ENCODE results near the gene FCER2.

FCER2 gene

DNA sequence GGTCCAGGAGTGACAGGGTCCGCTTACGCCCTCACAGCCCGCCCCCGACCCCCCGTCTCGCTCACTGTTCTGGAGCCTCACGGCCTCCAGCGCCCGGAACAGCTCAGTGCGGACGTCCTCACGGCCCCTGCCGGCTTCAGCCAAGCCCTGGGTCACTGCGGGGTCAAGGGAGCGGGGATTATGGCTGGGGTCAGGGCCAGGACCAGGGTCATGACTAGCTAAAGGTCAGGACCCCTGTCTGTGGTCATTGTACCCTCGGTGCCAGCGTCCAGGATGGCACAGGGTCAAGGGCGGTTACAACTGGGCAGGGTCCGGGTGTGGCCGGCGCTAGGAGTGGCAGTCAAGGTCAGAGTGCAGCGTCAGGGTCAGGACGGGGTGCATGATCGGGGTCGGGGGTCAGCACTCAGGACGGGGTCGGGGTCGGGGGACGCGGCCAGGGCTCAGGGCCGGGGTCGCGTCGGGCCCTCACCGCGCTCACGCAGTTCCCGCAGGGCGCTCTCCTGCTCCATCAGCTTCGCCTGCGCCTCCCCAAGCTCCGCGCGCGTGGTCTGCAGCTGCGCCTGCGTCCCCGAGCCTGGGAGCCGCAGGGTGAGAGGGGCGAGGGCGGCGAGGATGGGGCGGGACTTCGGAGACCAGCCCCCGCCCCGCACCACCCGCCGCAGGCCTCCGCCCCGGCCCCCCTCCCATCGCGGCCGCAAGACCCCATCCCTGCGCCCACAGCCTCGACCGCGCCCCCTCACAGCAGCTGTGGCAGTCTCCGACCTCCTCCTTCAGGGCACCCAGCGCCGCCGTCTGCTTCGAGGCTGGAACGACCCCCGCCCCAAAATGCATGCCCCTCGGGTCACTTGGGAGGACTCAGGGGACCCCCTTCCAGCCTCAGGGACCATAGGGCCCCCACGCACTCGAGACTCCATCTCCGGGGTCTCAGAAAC is 28.6 kb upstream of the FCER2 start:
- Mint-ChIP-seq H3K9me3 (no peaks in the 10 kb centered on the region), H3K4me3 (no peak overlapping the region), H3K27ac (no peak overlapping the region), H3K27me3 (ENCODE audit: low read depth) (peaks cover 86% of the 10 kb centered on the region), H3K36me3 (ENCODE audit: low read depth) (no peaks in the 10 kb centered on the region), H3K4me1 (no peaks in the 10 kb centered on the region)
- TF ChIP-seq, protein P1, sequence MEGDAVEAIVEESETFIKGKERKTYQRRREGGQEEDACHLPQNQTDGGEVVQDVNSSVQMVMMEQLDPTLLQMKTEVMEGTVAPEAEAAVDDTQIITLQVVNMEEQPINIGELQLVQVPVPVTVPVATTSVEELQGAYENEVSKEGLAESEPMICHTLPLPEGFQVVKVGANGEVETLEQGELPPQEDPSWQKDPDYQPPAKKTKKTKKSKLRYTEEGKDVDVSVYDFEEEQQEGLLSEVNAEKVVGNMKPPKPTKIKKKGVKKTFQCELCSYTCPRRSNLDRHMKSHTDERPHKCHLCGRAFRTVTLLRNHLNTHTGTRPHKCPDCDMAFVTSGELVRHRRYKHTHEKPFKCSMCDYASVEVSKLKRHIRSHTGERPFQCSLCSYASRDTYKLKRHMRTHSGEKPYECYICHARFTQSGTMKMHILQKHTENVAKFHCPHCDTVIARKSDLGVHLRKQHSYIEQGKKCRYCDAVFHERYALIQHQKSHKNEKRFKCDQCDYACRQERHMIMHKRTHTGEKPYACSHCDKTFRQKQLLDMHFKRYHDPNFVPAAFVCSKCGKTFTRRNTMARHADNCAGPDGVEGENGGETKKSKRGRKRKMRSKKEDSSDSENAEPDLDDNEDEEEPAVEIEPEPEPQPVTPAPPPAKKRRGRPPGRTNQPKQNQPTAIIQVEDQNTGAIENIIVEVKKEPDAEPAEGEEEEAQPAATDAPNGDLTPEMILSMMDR (IDR thresholded peaks at IDR 0.05; ENCODE audit: unreplicated experiment in 3 of 3) = no peak

- Mint-ChIP-seq H3K36me3 (ENCODE audit: low read depth) (no peaks in the 10 kb centered on the region), H3K9me3 (no peaks in the 10 kb centered on the region), H3K4me3 (no peak overlapping the region), H3K4me1 (no peaks in the 10 kb centered on the region), H3K27ac (no peak overlapping the region), H3K27me3 (ENCODE audit: low read depth) (peaks cover 86% of the 10 kb centered on the region)
- TF ChIP-seq, protein P1 (IDR thresholded peaks at IDR 0.05; ENCODE audit: unreplicated experiment in 3 of 3) = no peak
Measured at GRCh38 chr19:7729831-7730285, 27.9 kb upstream of the FCER2 start.

DNA sequence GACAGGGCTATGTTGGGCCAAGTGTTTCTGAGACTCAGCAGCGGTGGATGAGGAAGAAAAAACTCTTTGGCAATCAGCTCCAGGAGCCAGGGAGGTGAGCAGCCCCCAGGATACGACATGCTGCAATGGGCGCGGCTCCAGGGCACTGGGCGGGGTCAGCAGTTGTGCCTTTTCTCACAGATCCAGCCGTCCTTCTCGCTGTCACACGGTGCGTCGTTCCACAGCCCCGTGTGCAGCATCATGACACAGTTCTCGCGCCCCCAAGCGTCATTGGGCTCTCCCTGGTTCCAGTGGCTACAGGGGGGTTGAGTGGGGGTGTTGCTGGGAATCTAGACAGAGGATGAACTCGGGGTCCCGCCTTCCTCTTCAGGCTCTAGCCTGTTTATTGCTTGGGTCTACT is 27.3 kb upstream of the FCER2 start:
- H3K4me3 Mint-ChIP-seq = no peak overlapping the region
- no peak overlapping the region for H3K27ac Mint-ChIP-seq
- no peaks in the 10 kb centered on the region for H3K36me3 Mint-ChIP-seq (ENCODE audit: low read depth)
- peaks cover 87% of the 10 kb centered on the region for H3K27me3 Mint-ChIP-seq (ENCODE audit: low read depth)
- TF ChIP-seq, protein P1 (IDR thresholded peaks at IDR 0.05; ENCODE audit: unreplicated experiment in 3 of 3) = no peak
- H3K9me3 Mint-ChIP-seq = no peaks in the 10 kb centered on the region
- no peaks in the 10 kb centered on the region for H3K4me1 Mint-ChIP-seq

DNA sequence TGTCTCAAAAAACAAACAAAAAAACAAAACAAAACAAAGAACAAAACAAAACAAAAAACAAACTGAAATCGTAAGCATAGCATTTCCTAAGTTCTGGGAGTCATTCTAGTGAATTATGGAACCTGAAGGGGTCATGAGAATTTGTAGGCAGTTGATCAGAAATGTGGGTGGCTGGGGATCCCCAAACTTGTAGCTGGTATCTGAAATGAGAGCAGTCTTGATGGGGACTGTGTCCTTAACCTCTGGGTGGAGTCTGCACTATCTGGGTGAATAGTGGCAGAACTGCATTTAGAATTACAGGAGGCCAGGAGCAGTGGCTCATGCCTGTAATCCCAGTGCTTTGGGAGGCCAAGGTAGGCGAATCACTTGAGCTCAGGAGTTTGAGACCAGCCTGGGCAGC is 23.9 kb upstream of the FCER2 start:
- Mint-ChIP-seq H3K27ac (no peak overlapping the region), H3K4me3 (no peak overlapping the region), H3K9me3 (no peaks in the 10 kb centered on the region), H3K36me3 (ENCODE audit: low read depth) (no peaks in the 10 kb centered on the region), H3K27me3 (ENCODE audit: low read depth) (peaks cover 69% of the 10 kb centered on the region), H3K4me1 (no peaks in the 10 kb centered on the region)
- TF ChIP-seq, protein P1 (IDR thresholded peaks at IDR 0.05; ENCODE audit: unreplicated experiment in 3 of 3) = no peak

DNA sequence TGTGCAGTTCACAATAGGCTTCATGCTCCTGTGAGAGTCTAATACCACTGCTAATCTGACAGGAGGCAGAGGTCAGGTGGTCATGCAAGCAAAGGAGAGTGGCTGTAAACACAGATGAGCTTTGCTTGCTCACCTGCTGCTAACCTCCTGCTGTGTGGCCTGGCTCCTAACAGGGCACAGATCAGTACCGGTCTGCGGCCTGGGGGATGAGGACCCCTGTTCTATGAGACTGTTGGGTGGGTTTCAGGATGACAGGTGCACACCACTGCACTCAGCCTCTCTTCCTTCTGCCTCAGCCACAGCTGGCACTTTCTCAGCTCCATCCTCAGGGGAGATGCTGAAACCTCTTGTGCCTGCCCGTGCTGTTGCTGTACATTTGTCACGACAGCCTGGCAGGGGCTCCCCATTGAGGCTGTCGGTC is 20.3 kb upstream of the FCER2 start:
- Mint-ChIP-seq H3K4me1 (no peaks in the 10 kb centered on the region), H3K9me3 (no peaks in the 10 kb centered on the region), H3K4me3 (no peak overlapping the region), H3K27ac (no peak overlapping the region), H3K27me3 (ENCODE audit: low read depth) (peaks cover 47% of the 10 kb centered on the region), H3K36me3 (ENCODE audit: low read depth) (no peaks in the 10 kb centered on the region)
- TF ChIP-seq, protein P1 (IDR thresholded peaks at IDR 0.05; ENCODE audit: unreplicated experiment in 3 of 3) = no peak

GRCh38 chr19:7720351-7720750 is 18.4 kb upstream of the FCER2 start:
- Mint-ChIP-seq H3K4me3 (no peak overlapping the region), H3K27me3 (ENCODE audit: low read depth) (peaks cover 30% of the 10 kb centered on the region)
- TF ChIP-seq, protein P1 (IDR thresholded peaks at IDR 0.05; ENCODE audit: unreplicated experiment in 3 of 3) = no peak

More at GRCh38 chr19:7720351-7720750, 18.4 kb upstream of the FCER2 start:
- no peaks in the 10 kb centered on the region for H3K4me1 Mint-ChIP-seq
- H3K27ac Mint-ChIP-seq = no peak overlapping the region
- no peaks in the 10 kb centered on the region for H3K36me3 Mint-ChIP-seq (ENCODE audit: low read depth)
- peaks cover 6% of the 10 kb centered on the region for H3K9me3 Mint-ChIP-seq
